GM19468 (cell line): Measurements from ENCODE around the gene VWC2.

ENCODE experiments used
- ATAC-seq: cut with Tn5 transposase; IDR thresholded peaks from one replicate; pipeline ENCODE4 v1.9.1; 2021; ENCODE audit warnings: mild to moderate bottlenecking, moderate library complexity, moderate number of reproducible peaks; ENCODE audit not compliant: unreplicated experiment; ENCODE audit errors: extremely low read depth

VWC2 gene

GRCh38 chr7:49780953-49781352, 7.5 kb downstream of the VWC2 start:
- no peak for ATAC-seq

DNA sequence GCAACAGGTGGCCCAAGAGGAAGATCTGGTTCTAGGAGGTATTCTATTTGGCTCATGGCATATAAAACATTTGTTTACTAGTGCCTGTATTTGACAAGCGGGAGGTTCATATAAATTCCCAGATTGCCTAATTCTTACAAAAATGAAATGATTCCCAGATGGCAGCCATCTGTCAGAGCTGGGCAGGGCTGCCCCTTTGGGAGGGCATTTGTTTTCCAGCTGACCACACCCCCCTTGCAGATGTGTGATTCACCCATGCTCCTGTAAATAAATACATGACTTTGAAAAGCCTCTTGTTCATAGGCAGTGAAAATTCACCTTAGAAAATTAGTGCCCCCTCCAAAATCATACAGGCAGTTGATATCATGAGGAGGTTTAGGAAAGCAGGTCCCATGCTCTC, 8.6 kb downstream of the VWC2 start:
- no peak for ATAC-seq

DNA sequence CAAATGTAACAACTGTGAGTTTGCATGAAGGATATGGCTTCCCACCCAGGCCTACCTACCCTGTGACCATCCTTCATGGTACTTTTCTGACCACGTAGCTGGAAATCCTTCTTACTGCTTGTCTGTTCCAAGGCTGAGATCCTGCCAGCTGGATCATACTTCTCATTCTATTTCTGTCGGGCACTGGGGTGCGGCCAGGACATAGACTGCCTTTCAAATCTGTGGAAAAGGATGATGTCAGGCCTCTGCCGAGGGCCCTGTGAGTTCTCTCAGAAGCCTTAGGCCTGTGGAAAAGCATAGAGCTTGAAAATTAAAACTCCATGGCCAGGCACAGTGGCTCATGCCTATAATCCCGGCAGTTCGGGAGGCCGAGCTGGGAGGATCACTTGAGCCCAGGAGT, 10.0 kb downstream of the VWC2 start:
- ATAC-seq, result no peak

- no peak for ATAC-seq
Measured at GRCh38 chr7:49787980-49788379, 14.5 kb downstream of the VWC2 start.

- ATAC-seq, result no peak
Measured at GRCh38 chr7:49788455-49789059, 15.1 kb downstream of the VWC2 start.

GRCh38 chr7:49789736-49790135, 16.3 kb downstream of the VWC2 start:
- no peak for ATAC-seq

GRCh38 chr7:49790209-49790608, 16.8 kb downstream of the VWC2 start:
- no peak for ATAC-seq

DNA sequence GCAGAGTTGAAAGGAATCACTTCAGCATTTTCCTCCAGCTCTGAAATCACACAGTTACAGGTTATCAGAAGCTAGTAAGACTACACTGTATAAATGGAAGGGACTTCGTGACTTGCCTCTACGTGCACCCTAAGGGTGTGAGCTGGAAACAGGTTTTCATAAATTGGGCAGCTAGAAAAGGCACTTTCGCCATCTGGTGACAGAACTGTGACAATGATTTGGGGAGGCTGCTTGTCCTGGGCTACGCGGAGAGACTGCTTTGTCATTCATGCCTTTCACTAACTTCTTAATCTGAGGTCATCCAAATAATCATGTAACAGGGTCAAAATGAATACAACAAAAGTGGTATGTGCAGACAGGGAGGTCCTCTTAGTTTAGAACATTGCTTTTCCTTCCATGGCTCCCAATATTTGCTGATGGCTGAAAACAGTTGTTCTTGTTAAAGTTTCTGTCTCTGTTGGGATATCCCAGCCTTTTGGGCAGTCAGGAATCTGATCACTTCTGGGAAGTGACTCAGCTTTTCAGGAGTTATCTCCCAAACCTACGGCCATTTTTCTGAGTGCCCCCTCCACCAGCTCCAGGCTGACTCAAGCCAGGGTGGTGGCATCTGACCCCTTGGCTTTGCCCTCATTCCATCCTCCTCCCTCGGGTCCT, 17.8 kb downstream of the VWC2 start:
- ATAC-seq, result peak; percentile 73

DNA sequence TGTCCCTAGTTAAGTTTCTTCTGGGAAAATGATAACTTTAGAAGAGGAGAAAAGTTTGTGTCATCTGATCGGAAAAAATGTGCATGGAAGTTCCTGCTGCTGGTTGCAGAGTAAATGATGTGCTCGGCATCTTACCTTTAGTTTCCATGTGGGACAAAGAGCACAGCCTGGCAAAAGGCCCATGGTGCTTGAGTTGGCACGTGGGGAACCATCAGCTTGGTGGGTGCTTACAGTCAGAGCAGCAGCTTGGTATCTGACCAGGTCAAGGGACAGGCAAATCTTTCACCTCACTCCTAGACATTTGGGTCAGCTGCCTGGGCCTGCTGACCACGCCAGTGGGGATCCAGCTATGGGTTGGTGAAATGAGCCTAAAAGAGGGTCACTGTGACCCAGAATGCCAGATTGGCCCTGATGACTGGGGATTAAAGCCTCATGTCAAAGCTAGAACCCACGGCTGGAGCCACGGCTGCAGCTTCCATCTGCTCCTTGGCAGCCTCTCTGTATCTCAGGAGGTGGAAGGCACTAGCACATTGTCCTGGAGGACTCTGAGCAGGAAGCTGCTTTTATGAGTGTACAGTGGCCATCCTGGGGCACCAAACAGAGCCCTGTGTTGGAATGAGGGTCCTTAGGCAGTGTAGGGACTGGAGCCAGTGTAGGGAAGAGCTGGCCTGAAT, 24.7 kb downstream of the VWC2 start:
- ATAC-seq, result no peak

- no peak for ATAC-seq
Measured at GRCh38 chr7:49800031-49800430, 26.6 kb downstream of the VWC2 start.

GRCh38 chr7:49802600-49802999, 29.2 kb downstream of the VWC2 start:
- ATAC-seq, result no peak

DNA sequence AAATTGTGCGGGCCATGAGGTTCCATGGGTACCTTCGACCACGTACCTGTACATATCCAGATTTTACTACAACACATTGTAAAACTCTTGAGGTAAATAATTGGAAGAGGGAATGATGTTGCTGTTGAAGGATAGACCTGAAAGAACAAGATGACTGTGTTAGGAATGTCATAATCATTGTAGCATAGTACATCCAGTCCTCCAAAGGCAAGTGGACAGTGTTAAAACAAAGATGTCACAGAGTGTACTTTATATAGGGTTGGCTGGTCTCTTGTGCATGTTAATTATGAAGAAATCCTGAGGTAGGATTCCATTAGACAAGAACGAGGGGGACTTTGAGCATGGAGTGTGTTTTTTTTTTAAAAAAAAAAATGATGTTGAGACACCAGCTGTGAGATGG, 30.4 kb downstream of the VWC2 start:
- ATAC-seq, result no peak

GRCh38 chr7:49805371-49806007, 32.1 kb downstream of the VWC2 start:
- ATAC-seq, result no peak

GRCh38 chr7:49812534-49812933, 39.1 kb downstream of the VWC2 start:
- peak; percentile 36 for ATAC-seq

GRCh38 chr7:49817279-49817678, 43.8 kb downstream of the VWC2 start:
- no peak for ATAC-seq

DNA sequence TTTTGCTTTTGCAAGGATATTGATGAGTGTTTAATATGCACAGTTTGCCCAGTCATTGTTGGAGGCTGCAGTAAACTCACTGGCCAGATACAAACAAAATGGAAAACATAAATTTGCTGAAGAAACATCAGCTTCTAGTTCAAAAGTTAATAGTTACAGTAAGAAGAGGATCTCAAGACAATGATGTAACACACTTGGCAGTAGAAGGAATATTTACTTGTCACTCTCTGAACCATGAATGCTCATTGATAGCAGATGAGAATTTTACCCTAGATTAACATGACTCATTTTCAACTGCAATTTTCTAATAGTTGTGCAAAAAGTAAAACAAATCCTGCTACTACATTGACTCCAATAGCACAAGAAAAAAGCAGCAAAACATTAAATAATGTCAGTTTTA, 47.7 kb downstream of the VWC2 start:
- ATAC-seq, result no peak

- no peak for ATAC-seq
Measured at GRCh38 chr7:49822856-49823255, 49.4 kb downstream of the VWC2 start.

DNA sequence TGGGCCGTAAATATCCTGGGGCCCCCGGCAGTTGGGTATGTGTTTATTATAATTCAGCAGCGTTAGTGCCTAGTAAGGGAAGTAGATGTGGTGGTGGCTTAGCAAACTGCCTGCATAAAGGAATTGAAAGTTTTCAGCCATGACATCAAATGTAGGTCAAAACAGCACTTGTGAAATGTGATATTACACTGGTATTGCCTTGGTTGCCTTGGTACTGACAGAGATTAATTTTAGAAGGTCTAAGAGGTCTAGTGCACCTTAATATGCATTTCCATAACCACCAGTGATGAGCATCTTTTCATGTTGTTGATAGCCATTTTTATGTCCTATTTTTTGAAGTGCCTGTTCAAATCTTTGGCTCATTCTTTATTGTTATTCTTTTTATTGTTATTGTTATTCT, 50.1 kb downstream of the VWC2 start:
- ATAC-seq, result no peak

DNA sequence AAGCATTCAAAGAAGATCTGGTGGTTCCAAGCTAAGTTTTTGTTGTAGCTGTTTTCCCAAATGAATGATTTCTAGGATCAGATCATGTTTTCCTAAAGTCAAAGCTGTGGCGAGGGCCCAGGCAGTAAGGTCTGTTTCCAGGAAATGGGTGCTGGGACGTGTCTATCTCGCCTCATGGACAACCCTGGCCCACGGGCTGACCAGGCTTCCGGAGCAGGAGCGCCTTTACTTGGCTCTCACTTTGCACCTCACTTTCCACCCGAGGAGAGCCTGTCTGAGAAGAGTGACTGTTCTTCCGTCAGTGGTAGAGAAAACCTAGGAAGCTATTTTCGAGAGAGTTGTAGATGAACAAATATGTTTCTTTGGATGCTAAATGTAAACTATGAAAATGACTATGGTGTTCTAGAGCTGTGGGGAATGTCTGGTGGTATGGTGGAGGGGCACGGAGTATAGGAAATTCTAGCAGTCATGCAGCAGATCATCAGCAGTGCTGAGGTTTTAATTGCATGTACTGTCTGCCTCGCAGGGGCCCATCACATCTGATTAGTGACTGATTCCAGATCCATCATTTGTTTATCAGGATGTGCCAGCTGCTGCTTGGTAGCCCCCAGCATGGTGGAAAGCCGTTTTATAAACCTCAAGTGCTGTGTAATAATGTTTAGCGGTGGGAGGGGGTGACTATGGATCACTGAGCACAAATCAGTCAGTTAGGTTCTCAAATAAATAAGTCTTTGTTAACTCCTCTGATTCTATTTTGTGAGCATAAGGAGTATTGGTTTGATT, 66.6 kb downstream of the VWC2 start:
- no peak for ATAC-seq

DNA sequence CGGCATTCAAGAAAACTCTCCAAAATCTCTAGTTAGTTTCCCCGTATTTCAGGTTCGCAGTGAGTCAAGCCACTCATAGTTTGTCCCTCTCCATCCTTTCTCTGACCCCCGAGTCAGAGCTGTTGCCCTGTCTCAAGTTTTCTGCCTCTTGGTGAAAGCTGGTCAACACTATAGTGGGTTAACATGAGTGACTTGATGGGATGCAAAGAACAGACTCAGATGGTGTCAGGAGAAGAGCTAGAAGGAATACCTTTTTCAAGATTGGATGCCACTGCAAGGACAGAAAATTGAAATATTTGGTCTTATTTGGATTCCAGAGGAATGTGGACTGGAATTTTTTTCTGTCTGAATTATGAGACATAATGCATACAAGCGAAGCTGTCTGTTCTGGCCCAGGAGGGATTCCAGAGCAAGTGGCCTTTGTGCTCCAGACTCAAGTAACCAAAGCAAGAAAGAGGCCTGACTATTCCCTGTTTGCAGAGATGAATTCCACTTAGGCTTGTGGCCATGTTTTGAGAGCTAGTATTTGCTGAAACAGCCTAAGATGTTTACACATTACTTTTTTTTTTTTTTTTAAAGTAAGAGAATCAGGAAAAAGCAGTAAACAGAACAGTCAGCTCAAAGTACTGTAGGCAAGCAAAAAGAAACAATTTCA, 67.4 kb downstream of the VWC2 start:
- no peak for ATAC-seq
